ENCODE results near the gene ATP6AP1. TPM values are rescaled to one million over a fixed set of nuclear protein-coding genes. Genes with fewer than 3 reads are reported as not detected.

The ATP6AP1 gene
- total and polyA plus RNA-seq, 2 experiments from 2014 or later = 37.7 to 52.1 TPM

GRCh38 chrX:154469880-154470279 lies 41.4 kb downstream of the ATP6AP1 start:
- DNase-seq (ENCODE audit: low spot score) = no peak
- no peak for TF ChIP-seq ZNF462 (CRISPR knock-in tag; IDR thresholded peaks at IDR 0.05)
- H3K4me1 ChIP-seq (ENCODE audit: insufficient read depth) = no peaks in the 10 kb centered on the region
- Mint-ChIP-seq H3K9me3 (no peaks in the 10 kb centered on the region), H3K4me3 (no peak overlapping the region), H3K4me1 (no peaks in the 10 kb centered on the region), H3K36me3 (ENCODE audit: low read depth) (peaks cover 6% of the 10 kb centered on the region), H3K27ac (no peak overlapping the region), H3K27me3 (ENCODE audit: insufficient read depth, low read depth, poor library complexity) (peaks cover 4% of the 10 kb centered on the region)
- no peaks in the 10 kb centered on the region for H3K27me3 ChIP-seq (ENCODE audit: insufficient read depth)
- no peak overlapping the region for H3K4me3 ChIP-seq
- H2AFZ ChIP-seq = no peak overlapping the region
- no peak overlapping the region for H3K27ac ChIP-seq (ENCODE audit: low read depth)
- H3K4me2 ChIP-seq = no peak overlapping the region
- no peaks in the 10 kb centered on the region for H3K36me3 ChIP-seq (ENCODE audit: insufficient read depth)
- no peaks in the 10 kb centered on the region; the same call in 1 of the 2 replicates for H4K20me1 ChIP-seq (replicated peaks; ENCODE audit: insufficient read depth)
- no peak for ATAC-seq
- no peaks in the 10 kb centered on the region for H3K9me2 ChIP-seq (ENCODE audit: insufficient read depth)
- H3K79me2 ChIP-seq (replicated peaks; ENCODE audit: insufficient read depth) = no peaks in the 10 kb centered on the region
- no peaks in the 10 kb centered on the region for H3F3A ChIP-seq (replicated peaks; ENCODE audit: low read depth)

DNA sequence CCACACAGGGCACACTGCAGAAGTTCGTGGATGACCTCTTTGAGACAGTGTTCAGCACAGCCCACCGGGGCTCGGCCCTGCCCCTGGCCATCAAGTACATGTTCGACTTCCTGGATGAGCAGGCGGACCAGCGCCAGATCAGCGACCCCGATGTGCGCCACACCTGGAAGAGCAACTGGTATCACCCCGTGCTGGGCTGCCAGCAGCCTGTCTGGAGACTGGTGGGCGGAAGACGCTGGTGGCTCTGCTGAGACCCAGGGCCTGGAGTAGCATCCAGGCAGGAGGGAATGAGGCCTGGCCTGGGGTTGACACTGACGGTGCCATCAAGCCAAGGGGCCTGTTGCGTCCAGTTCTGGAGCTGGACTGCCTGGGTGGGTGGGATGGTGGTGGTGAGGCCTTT lies 42.0 kb downstream of the ATP6AP1 start:
- H3K9me3 Mint-ChIP-seq = no peaks in the 10 kb centered on the region
- Histone ChIP-seq H4K20me1 (replicated peaks; ENCODE audit: insufficient read depth) (no peaks in the 10 kb centered on the region; the same call in 1 of the 2 replicates), H3K4me3 (no peak overlapping the region), H3K79me2 (replicated peaks; ENCODE audit: insufficient read depth) (no peaks in the 10 kb centered on the region), H3K9me2 (ENCODE audit: insufficient read depth) (no peaks in the 10 kb centered on the region), H3K4me2 (no peak overlapping the region), H2AFZ (no peak overlapping the region), H3K27me3 (ENCODE audit: insufficient read depth) (no peaks in the 10 kb centered on the region), H3F3A (replicated peaks; ENCODE audit: low read depth) (no peaks in the 10 kb centered on the region), H3K36me3 (ENCODE audit: insufficient read depth) (no peaks in the 10 kb centered on the region), H3K27ac (ENCODE audit: low read depth) (no peak overlapping the region), H3K4me1 (ENCODE audit: insufficient read depth) (no peaks in the 10 kb centered on the region)
- H3K27ac Mint-ChIP-seq = no peak overlapping the region
- DNase-seq (ENCODE audit: low spot score) (no peak), ATAC-seq (no peak)
- H3K36me3 Mint-ChIP-seq (ENCODE audit: low read depth) = peaks cover 7% of the 10 kb centered on the region
- H3K27me3 Mint-ChIP-seq (ENCODE audit: insufficient read depth, low read depth, poor library complexity) = peaks cover 4% of the 10 kb centered on the region
- H3K4me3 Mint-ChIP-seq = no peak overlapping the region
- H3K4me1 Mint-ChIP-seq = no peaks in the 10 kb centered on the region
- TF ChIP-seq ZNF114 (CRISPR knock-in tag; IDR thresholded peaks at IDR 0.05) (no peak), CREB1 (CRISPR knock-in tag; IDR thresholded peaks at IDR 0.05; ENCODE audit: low read depth) (no peak), STAT1 (IDR thresholded peaks at IDR 0.05; ENCODE audit: unreplicated experiment) (no peak), REST (IDR thresholded peaks at IDR 0.05; ENCODE audit: unreplicated experiment) (no peak), NANOG (IDR thresholded peaks at IDR 0.05; ENCODE audit: borderline replicate concordance) (no peak), EZH2 (IDR thresholded peaks at IDR 0.05; ENCODE audit: low read depth, unreplicated experiment) (no peak), JUNB (IDR thresholded peaks at IDR 0.05; ENCODE audit: unreplicated experiment) (no peak), ZNF331 (CRISPR knock-in tag; IDR thresholded peaks at IDR 0.05; ENCODE audit: low read depth) (no peak)
- TF ChIP-seq, protein P1, sequence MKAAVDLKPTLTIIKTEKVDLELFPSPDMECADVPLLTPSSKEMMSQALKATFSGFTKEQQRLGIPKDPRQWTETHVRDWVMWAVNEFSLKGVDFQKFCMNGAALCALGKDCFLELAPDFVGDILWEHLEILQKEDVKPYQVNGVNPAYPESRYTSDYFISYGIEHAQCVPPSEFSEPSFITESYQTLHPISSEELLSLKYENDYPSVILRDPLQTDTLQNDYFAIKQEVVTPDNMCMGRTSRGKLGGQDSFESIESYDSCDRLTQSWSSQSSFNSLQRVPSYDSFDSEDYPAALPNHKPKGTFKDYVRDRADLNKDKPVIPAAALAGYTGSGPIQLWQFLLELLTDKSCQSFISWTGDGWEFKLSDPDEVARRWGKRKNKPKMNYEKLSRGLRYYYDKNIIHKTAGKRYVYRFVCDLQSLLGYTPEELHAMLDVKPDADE (IDR thresholded peaks at IDR 0.05) = no peak
